Measurements from ENCODE around the gene ACVR1.

Gene ACVR1

GRCh38 chr2:157843081-157843480 lies 33.0 kb downstream of the ACVR1 start:
- TF ChIP-seq SNAI2 (CRISPR knock-in tag; IDR thresholded peaks at IDR 0.05), result no peak
- no peak for TF ChIP-seq RARB (CRISPR knock-in tag; IDR thresholded peaks at IDR 0.05)
- no peak for TF ChIP-seq OSR1 (CRISPR knock-in tag; IDR thresholded peaks at IDR 0.05)
- no peak for ATAC-seq

DNA sequence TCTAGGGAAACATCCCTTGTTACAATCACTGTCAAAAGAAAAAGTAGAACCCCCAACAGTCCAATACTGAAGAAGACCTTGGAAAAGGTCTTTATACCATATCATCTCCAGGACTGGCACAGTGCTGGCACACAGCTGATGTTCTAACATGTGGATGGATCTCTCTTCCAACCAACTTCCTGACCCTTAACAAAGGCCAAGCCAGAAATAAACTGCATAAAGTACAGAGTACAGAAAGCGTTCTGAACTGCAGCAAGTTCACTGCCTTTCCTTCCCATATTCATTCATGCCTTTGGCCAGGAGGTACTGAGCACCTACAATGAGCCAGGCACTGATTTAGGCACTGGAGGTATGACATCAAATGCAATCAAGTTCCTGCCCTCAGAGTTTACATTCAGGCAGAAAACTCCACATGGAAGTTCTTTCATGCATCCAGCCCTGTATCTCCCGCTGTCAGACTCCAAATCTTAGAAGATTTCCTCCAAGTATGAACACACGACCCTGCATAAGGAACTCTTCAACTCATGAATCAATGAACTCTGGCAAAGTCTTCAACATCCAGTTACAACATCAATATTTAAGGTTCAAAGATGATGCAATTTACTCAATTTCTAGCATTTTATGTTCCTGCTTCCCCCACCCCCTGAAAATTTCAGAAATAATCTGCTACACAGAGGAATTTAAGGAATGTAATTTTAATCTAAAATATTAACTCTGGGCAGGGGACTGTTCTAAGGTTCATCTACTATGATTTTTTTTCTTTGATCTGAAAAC lies 33.8 kb downstream of the ACVR1 start:
- ATAC-seq, result no peak

GRCh38 chr2:157841485-157841884 lies 34.6 kb downstream of the ACVR1 start:
- TF ChIP-seq ZFP30 (CRISPR knock-in tag; IDR thresholded peaks at IDR 0.05) (no peak), POU6F1 (CRISPR knock-in tag; IDR thresholded peaks at IDR 0.05; ENCODE audit: borderline replicate concordance, low read depth) (no peak), TOX (CRISPR knock-in tag; IDR thresholded peaks at IDR 0.05; ENCODE audit: borderline replicate concordance) (no peak), SNAI2 (CRISPR knock-in tag; IDR thresholded peaks at IDR 0.05) (no peak), ESRRG (CRISPR knock-in tag; IDR thresholded peaks at IDR 0.05) (no peak)
- TF ChIP-seq, protein P1, sequence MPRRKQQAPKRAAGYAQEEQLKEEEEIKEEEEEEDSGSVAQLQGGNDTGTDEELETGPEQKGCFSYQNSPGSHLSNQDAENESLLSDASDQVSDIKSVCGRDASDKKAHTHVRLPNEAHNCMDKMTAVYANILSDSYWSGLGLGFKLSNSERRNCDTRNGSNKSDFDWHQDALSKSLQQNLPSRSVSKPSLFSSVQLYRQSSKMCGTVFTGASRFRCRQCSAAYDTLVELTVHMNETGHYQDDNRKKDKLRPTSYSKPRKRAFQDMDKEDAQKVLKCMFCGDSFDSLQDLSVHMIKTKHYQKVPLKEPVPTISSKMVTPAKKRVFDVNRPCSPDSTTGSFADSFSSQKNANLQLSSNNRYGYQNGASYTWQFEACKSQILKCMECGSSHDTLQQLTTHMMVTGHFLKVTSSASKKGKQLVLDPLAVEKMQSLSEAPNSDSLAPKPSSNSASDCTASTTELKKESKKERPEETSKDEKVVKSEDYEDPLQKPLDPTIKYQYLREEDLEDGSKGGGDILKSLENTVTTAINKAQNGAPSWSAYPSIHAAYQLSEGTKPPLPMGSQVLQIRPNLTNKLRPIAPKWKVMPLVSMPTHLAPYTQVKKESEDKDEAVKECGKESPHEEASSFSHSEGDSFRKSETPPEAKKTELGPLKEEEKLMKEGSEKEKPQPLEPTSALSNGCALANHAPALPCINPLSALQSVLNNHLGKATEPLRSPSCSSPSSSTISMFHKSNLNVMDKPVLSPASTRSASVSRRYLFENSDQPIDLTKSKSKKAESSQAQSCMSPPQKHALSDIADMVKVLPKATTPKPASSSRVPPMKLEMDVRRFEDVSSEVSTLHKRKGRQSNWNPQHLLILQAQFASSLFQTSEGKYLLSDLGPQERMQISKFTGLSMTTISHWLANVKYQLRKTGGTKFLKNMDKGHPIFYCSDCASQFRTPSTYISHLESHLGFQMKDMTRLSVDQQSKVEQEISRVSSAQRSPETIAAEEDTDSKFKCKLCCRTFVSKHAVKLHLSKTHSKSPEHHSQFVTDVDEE (CRISPR knock-in tag; IDR thresholded peaks at IDR 0.05), result no peak
- ATAC-seq, result no peak

More for the DNA sequence above, 33.8 kb downstream of the ACVR1 start:
- TF ChIP-seq BACH2 (CRISPR knock-in tag; IDR thresholded peaks at IDR 0.05; ENCODE audit: borderline replicate concordance), result no peak
- TF ChIP-seq ZNF70 (CRISPR knock-in tag; IDR thresholded peaks at IDR 0.05), result no peak
- no peak for TF ChIP-seq ZNF8 (CRISPR knock-in tag; IDR thresholded peaks at IDR 0.05)
- no peak for TF ChIP-seq ESRRG (CRISPR knock-in tag; IDR thresholded peaks at IDR 0.05)
- no peak for TF ChIP-seq ARNTL (CRISPR knock-in tag; IDR thresholded peaks at IDR 0.05; ENCODE audit: borderline replicate concordance, low read depth)
- TF ChIP-seq CSDC2 (CRISPR knock-in tag; IDR thresholded peaks at IDR 0.05), result no peak
- TF ChIP-seq PATZ1 (CRISPR knock-in tag; IDR thresholded peaks at IDR 0.05; ENCODE audit: borderline replicate concordance), result no peak
- TF ChIP-seq, protein P1 (CRISPR knock-in tag; IDR thresholded peaks at IDR 0.05), result no peak
- TF ChIP-seq GLIS3 (CRISPR knock-in tag; IDR thresholded peaks at IDR 0.05), result no peak
- no peak for TF ChIP-seq ZFP30 (CRISPR knock-in tag; IDR thresholded peaks at IDR 0.05)
- no peak for TF ChIP-seq TCF4 (CRISPR knock-in tag; IDR thresholded peaks at IDR 0.05; ENCODE audit: borderline replicate concordance)
- no peak for TF ChIP-seq ZC3H10 (CRISPR knock-in tag; IDR thresholded peaks at IDR 0.05)
- TF ChIP-seq ZNF565 (CRISPR knock-in tag; conservative IDR thresholded peaks at IDR 0.05; ENCODE audit: low read depth), result no peak
- TF ChIP-seq TOX (CRISPR knock-in tag; IDR thresholded peaks at IDR 0.05; ENCODE audit: borderline replicate concordance), result no peak
- TF ChIP-seq, protein P2, sequence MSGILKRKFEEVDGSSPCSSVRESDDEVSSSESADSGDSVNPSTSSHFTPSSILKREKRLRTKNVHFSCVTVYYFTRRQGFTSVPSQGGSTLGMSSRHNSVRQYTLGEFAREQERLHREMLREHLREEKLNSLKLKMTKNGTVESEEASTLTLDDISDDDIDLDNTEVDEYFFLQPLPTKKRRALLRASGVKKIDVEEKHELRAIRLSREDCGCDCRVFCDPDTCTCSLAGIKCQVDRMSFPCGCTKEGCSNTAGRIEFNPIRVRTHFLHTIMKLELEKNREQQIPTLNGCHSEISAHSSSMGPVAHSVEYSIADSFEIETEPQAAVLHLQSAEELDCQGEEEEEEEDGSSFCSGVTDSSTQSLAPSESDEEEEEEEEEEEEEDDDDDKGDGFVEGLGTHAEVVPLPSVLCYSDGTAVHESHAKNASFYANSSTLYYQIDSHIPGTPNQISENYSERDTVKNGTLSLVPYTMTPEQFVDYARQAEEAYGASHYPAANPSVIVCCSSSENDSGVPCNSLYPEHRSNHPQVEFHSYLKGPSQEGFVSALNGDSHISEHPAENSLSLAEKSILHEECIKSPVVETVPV (CRISPR knock-in tag; IDR thresholded peaks at IDR 0.05), result no peak
- no peak for TF ChIP-seq SNAI2 (CRISPR knock-in tag; IDR thresholded peaks at IDR 0.05)

Data from SK-N-SH treated with all-trans-retinoic acid at 6 μM for 48 hours (cell line).